BE2C (cell line): Measurements from ENCODE around the gene ROCK1.
"Not testable (repeated sequence)": the region's sequence is repeated elsewhere in the genome, so short reads cannot be mapped to it uniquely, and the experiment has no call there.

Experiments used
- DNase-seq: peaks from one replicate; pipeline ENCODE4 v3.0.0-alpha.2; 2020
- H3K27me3 ChIP-seq: fragments of 250-450 bp; sonication (Bioruptor Pico); 2 replicates; pipeline ENCODE4 v1.5.1; 2020; ENCODE audit warnings: mild to moderate bottlenecking
- H3K36me3 ChIP-seq: fragments of 250-450 bp; sonication (Bioruptor Pico); 2 replicates; pipeline ENCODE4 v1.5.1; 2020; ENCODE audit warnings: mild to moderate bottlenecking
- H3K4me1 ChIP-seq: fragments of 250-450 bp; sonication (Bioruptor Pico); 2 replicates; pipeline ENCODE4 v1.5.1; 2020
- H3K4me3 ChIP-seq: 2 replicates; pipeline ENCODE4 v1.5.1; 2011; ENCODE audit warnings: low read depth, low read length
- H3K9me3 ChIP-seq: fragments of 250-450 bp; sonication (Bioruptor Pico); 2 replicates; pipeline ENCODE4 v1.5.1; 2020
- CTCF ChIP-seq: IDR thresholded peaks from 2 replicates; pipeline ENCODE4 v1.5.1; 2012; ENCODE audit warnings: mild to moderate bottlenecking, low read depth, low read length

The ROCK1 gene

GRCh38 chr18:21031845-21032244 lies 79.8 kb downstream of the ROCK1 start:
- no peaks in the 10 kb centered on the region for H3K9me3 ChIP-seq
- H3K4me3 ChIP-seq, result no peak overlapping the region
- H3K27me3 ChIP-seq, result no peaks in the 10 kb centered on the region
- no peak for DNase-seq
- no peaks in the 10 kb centered on the region for H3K4me1 ChIP-seq
- H3K36me3 ChIP-seq, result no peaks in the 10 kb centered on the region
- TF ChIP-seq CTCF, result no peak

- H3K36me3 ChIP-seq, H3K4me1 ChIP-seq, H3K4me3 ChIP-seq, H3K9me3 ChIP-seq, H3K27me3 ChIP-seq, DNase-seq: not testable (repeated sequence)
These were observed 93.4 kb downstream of the ROCK1 start for GRCh38 chr18:21018257-21018656.

GRCh38 chr18:21012308-21012707 lies 99.3 kb downstream of the ROCK1 start:
- Histone ChIP-seq H3K4me1 (no peaks in the 10 kb centered on the region), H3K9me3 (no peaks in the 10 kb centered on the region), H3K4me3 (no peak overlapping the region), H3K36me3 (no peaks in the 10 kb centered on the region), H3K27me3 (no peaks in the 10 kb centered on the region)
- TF ChIP-seq CTCF, result no peak
- no peak for DNase-seq

- DNase-seq, result no peak
- no peak for TF ChIP-seq CTCF
- Histone ChIP-seq H3K36me3 (peaks cover 5% of the 10 kb centered on the region; the same call in 1 of the 2 replicates), H3K4me3 (no peak overlapping the region), H3K4me1 (no peaks in the 10 kb centered on the region), H3K27me3 (no peaks in the 10 kb centered on the region), H3K9me3 (no peaks in the 10 kb centered on the region)
These were observed 106.9 kb downstream of the ROCK1 start for GRCh38 chr18:21004726-21005125.

- no peaks in the 10 kb centered on the region for H3K4me1 ChIP-seq
- no peak for DNase-seq
- no peaks in the 10 kb centered on the region for H3K27me3 ChIP-seq
- H3K36me3 ChIP-seq, result no peaks in the 10 kb centered on the region
- TF ChIP-seq CTCF, result no peak
- H3K9me3 ChIP-seq, result no peaks in the 10 kb centered on the region
- H3K4me3 ChIP-seq, result no peak overlapping the region
These were observed 110.9 kb downstream of the ROCK1 start for GRCh38 chr18:21000667-21001066.

- H3K4me1 ChIP-seq, result no peaks in the 10 kb centered on the region
These were observed 114.2 kb downstream of the ROCK1 start for GRCh38 chr18:20997371-20997770.

More at GRCh38 chr18:20997371-20997770, 114.2 kb downstream of the ROCK1 start:
- Histone ChIP-seq H3K9me3 (no peaks in the 10 kb centered on the region), H3K4me3 (no peak overlapping the region), H3K36me3 (no peaks in the 10 kb centered on the region), H3K27me3 (no peaks in the 10 kb centered on the region)
- no peak for TF ChIP-seq CTCF
- no peak for DNase-seq
